ENCODE measurements around the gene SPPL2B.
"Not testable (repeated sequence)": the region's sequence is repeated elsewhere in the genome, so short reads cannot be mapped to it uniquely, and the experiment has no call there.

SPPL2B gene

GRCh38 chr19:2328401-2329148, at the start of gene SPPL2B, which contains the start of gene LSM7:
TSS of gene SPPL2B (plus strand) at chr19:2328684. CDS start at chr19:2328710, 26 bp downstream.
TSS of gene LSM7 (minus strand) at chr19:2328586. CDS start at chr19:2328566, 20 bp downstream.
- Histone ChIP-seq H3K9ac (ENCODE audit: low read length in 5 of 5) (peak within 1 kb of the TSS; percentile 56 to 92 (median 91)), H3K27ac (ENCODE audit: low read depth, low read length) (peak within 1 kb of the TSS; percentile 72), H3K9me3 (ENCODE audit: control insufficient read depth in 5 of 5, low read length in 5 of 5) (no peaks in the 10 kb centered on the region), H3K36me3 (ENCODE audit: control insufficient read depth in 5 of 5, insufficient read depth in 5 of 5, low read length in 5 of 5) (peaks cover 0 to 19% (median 18%) of the 10 kb centered on the region in 5 donors), H3K4me3 (ENCODE audit: low read depth in 1 of 5, low read length in 5 of 5) (peak within 1 kb of the TSS; percentile 90 to 97 (median 91)), H3K4me1 (ENCODE audit: control insufficient read depth in 5 of 5, insufficient read depth in 5 of 5, low read length in 5 of 5) (peaks cover 9 to 57% (median 50%) of the 10 kb centered on the region in 5 donors), H3K27me3 (ENCODE audit: control insufficient read depth in 5 of 5, insufficient read depth in 4 of 5, low read length in 5 of 5) (no peaks in the 10 kb centered on the region)

GRCh38 chr19:2280633-2281264, 47.7 kb upstream of the SPPL2B start:
- no peak overlapping the region for H3K9ac ChIP-seq (ENCODE audit: low read length in 5 of 5)
- H3K4me1 ChIP-seq (ENCODE audit: control insufficient read depth in 5 of 5, insufficient read depth in 5 of 5, low read length in 5 of 5), result peaks cover 0 to 23% (median 12%) of the 10 kb centered on the region in 5 donors
- peaks cover 0 to 7% (median 5%) of the 10 kb centered on the region in 5 donors for H3K36me3 ChIP-seq (ENCODE audit: control insufficient read depth in 5 of 5, insufficient read depth in 5 of 5, low read length in 5 of 5)
- no peaks in the 10 kb centered on the region for H3K9me3 ChIP-seq (ENCODE audit: control insufficient read depth in 5 of 5, low read length in 5 of 5)
- H3K27ac ChIP-seq (ENCODE audit: low read depth, low read length), result no peak overlapping the region
- no peak overlapping the region for H3K4me3 ChIP-seq (ENCODE audit: low read depth in 1 of 5, low read length in 5 of 5)
- peaks cover 0 to 2% (median 0%) of the 10 kb centered on the region in 5 donors for H3K27me3 ChIP-seq (ENCODE audit: control insufficient read depth in 5 of 5, insufficient read depth in 4 of 5, low read length in 5 of 5)

- H3K27me3 ChIP-seq (ENCODE audit: control insufficient read depth in 5 of 5, insufficient read depth in 4 of 5, low read length in 5 of 5); H3K27ac ChIP-seq (ENCODE audit: low read depth, low read length); H3K36me3 ChIP-seq (ENCODE audit: control insufficient read depth in 5 of 5, insufficient read depth in 5 of 5, low read length in 5 of 5); H3K9me3 ChIP-seq (ENCODE audit: control insufficient read depth in 5 of 5, low read length in 5 of 5): not testable (repeated sequence)
- peak overlapping the region in 4 of 5 donors; percentile 22 to 56 (median 34) for H3K4me3 ChIP-seq (ENCODE audit: low read depth in 1 of 5, low read length in 5 of 5)
- peaks cover 0 to 16% (median 5%) of the 10 kb centered on the region in 5 donors for H3K4me1 ChIP-seq (ENCODE audit: control insufficient read depth in 5 of 5, insufficient read depth in 5 of 5, low read length in 5 of 5)
- H3K9ac ChIP-seq (ENCODE audit: low read length in 5 of 5), result peak overlapping the region in 2 of 5 donors; percentile 41 to 58
These were observed 47.0 kb upstream of the SPPL2B start for GRCh38 chr19:2281265-2282061.

GRCh38 chr19:2282062-2282861, 46.2 kb upstream of the SPPL2B start, which contains the start of gene PEAK3:
TSS of gene PEAK3 (minus strand) at chr19:2282175. CDS start at chr19:2280931, 1,244 bp downstream.
- H3K4me1 ChIP-seq (ENCODE audit: control insufficient read depth in 5 of 5, insufficient read depth in 5 of 5, low read length in 5 of 5), result peaks cover 0 to 15% (median 5%) of the 10 kb centered on the region in 5 donors
- H3K9ac ChIP-seq (ENCODE audit: low read length in 5 of 5), result peak within 1 kb of the TSS in 2 of 5 donors; percentile 41 to 58
- H3K36me3 ChIP-seq (ENCODE audit: control insufficient read depth in 5 of 5, insufficient read depth in 5 of 5, low read length in 5 of 5), result peaks cover 0 to under 1% (median 0%) of the 10 kb centered on the region in 5 donors
- H3K27ac ChIP-seq (ENCODE audit: low read depth, low read length), result no peak within 1 kb of the TSS
- H3K27me3 ChIP-seq (ENCODE audit: control insufficient read depth in 5 of 5, insufficient read depth in 4 of 5, low read length in 5 of 5), result peaks cover 0 to 3% (median 0%) of the 10 kb centered on the region in 5 donors
- peak within 1 kb of the TSS in 4 of 5 donors; percentile 22 to 56 (median 42) for H3K4me3 ChIP-seq (ENCODE audit: low read depth in 1 of 5, low read length in 5 of 5)
- no peaks in the 10 kb centered on the region for H3K9me3 ChIP-seq (ENCODE audit: control insufficient read depth in 5 of 5, low read length in 5 of 5)

- H3K36me3 ChIP-seq (ENCODE audit: control insufficient read depth in 5 of 5, insufficient read depth in 5 of 5, low read length in 5 of 5), result no peaks in the 10 kb centered on the region
- no peak overlapping the region for H3K9ac ChIP-seq (ENCODE audit: low read length in 5 of 5)
- H3K4me3 ChIP-seq (ENCODE audit: low read depth in 1 of 5, low read length in 5 of 5), result peak overlapping the region in 2 of 5 donors; percentile 22 to 56
- H3K9me3 ChIP-seq (ENCODE audit: control insufficient read depth in 5 of 5, low read length in 5 of 5), result no peaks in the 10 kb centered on the region
- H3K27ac ChIP-seq (ENCODE audit: low read depth, low read length), result no peak overlapping the region
- H3K27me3 ChIP-seq (ENCODE audit: control insufficient read depth in 5 of 5, insufficient read depth in 4 of 5, low read length in 5 of 5), result peaks cover 0 to 3% (median 0%) of the 10 kb centered on the region in 5 donors
- peaks cover 0 to 17% (median 5%) of the 10 kb centered on the region in 5 donors for H3K4me1 ChIP-seq (ENCODE audit: control insufficient read depth in 5 of 5, insufficient read depth in 5 of 5, low read length in 5 of 5)
These were observed 45.6 kb upstream of the SPPL2B start for GRCh38 chr19:2282862-2283237.

GRCh38 chr19:2283835-2284507, 44.5 kb upstream of the SPPL2B start:
- Histone ChIP-seq H3K27me3 (ENCODE audit: control insufficient read depth in 5 of 5, insufficient read depth in 4 of 5, low read length in 5 of 5) (peaks cover 6 to 13% (median 8%) of the 10 kb centered on the region in 5 donors), H3K4me1 (ENCODE audit: control insufficient read depth in 5 of 5, insufficient read depth in 5 of 5, low read length in 5 of 5) (peaks cover 0 to 21% (median 5%) of the 10 kb centered on the region in 5 donors), H3K36me3 (ENCODE audit: control insufficient read depth in 5 of 5, insufficient read depth in 5 of 5, low read length in 5 of 5) (no peaks in the 10 kb centered on the region), H3K9me3 (ENCODE audit: control insufficient read depth in 5 of 5, low read length in 5 of 5) (no peaks in the 10 kb centered on the region), H3K27ac (ENCODE audit: low read depth, low read length) (no peak overlapping the region), H3K4me3 (ENCODE audit: low read depth in 1 of 5, low read length in 5 of 5) (no peak overlapping the region), H3K9ac (ENCODE audit: low read length in 5 of 5) (no peak overlapping the region)

GRCh38 chr19:2286402-2287140, 41.9 kb upstream of the SPPL2B start:
- H3K9ac ChIP-seq (ENCODE audit: low read length in 5 of 5), result no peak overlapping the region
- H3K4me1 ChIP-seq (ENCODE audit: control insufficient read depth in 5 of 5, insufficient read depth in 5 of 5, low read length in 5 of 5), result peaks cover 2 to 43% (median 23%) of the 10 kb centered on the region in 5 donors
- no peaks in the 10 kb centered on the region for H3K36me3 ChIP-seq (ENCODE audit: control insufficient read depth in 5 of 5, insufficient read depth in 5 of 5, low read length in 5 of 5)
- H3K27ac ChIP-seq (ENCODE audit: low read depth, low read length), result no peak overlapping the region
- H3K9me3 ChIP-seq (ENCODE audit: control insufficient read depth in 5 of 5, low read length in 5 of 5), result no peaks in the 10 kb centered on the region
- no peak overlapping the region for H3K4me3 ChIP-seq (ENCODE audit: low read depth in 1 of 5, low read length in 5 of 5)
- H3K27me3 ChIP-seq (ENCODE audit: control insufficient read depth in 5 of 5, insufficient read depth in 4 of 5, low read length in 5 of 5), result peaks cover 23 to 32% (median 28%) of the 10 kb centered on the region in 5 donors

- no peaks in the 10 kb centered on the region for H3K36me3 ChIP-seq (ENCODE audit: control insufficient read depth in 5 of 5, insufficient read depth in 5 of 5, low read length in 5 of 5)
- H3K4me3 ChIP-seq (ENCODE audit: low read depth in 1 of 5, low read length in 5 of 5), result no peak overlapping the region
- H3K9me3 ChIP-seq (ENCODE audit: control insufficient read depth in 5 of 5, low read length in 5 of 5), result no peaks in the 10 kb centered on the region
- peaks cover 23 to 36% (median 33%) of the 10 kb centered on the region in 5 donors for H3K27me3 ChIP-seq (ENCODE audit: control insufficient read depth in 5 of 5, insufficient read depth in 4 of 5, low read length in 5 of 5)
- H3K9ac ChIP-seq (ENCODE audit: low read length in 5 of 5), result no peak overlapping the region
- H3K4me1 ChIP-seq (ENCODE audit: control insufficient read depth in 5 of 5, insufficient read depth in 5 of 5, low read length in 5 of 5), result peaks cover 2 to 35% (median 20%) of the 10 kb centered on the region in 5 donors
- H3K27ac ChIP-seq (ENCODE audit: low read depth, low read length), result no peak overlapping the region
These were observed 40.7 kb upstream of the SPPL2B start for GRCh38 chr19:2287585-2288337.

All from subcutaneous abdominal adipose tissue (tissue), 5 donors.